ENCODE data around the gene SLC6A17.

DNA sequence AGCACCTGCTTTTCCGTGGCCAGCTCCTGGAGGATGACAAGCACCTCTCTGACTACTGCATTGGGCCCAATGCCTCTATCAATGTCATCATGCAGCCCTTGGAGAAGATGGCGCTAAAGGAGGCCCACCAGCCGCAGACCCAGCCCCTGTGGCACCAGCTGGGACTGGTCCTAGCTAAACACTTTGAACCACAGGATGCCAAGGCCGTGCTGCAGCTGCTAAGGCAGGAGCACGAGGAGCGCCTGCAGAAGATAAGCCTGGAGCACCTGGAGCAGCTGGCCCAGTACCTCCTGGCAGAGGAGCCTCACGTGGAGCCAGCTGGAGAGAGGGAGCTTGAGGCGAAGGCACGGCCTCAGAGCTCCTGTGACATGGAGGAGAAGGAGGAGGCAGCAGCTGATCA lies 37.6 kb upstream of the SLC6A17 start:
- TF ChIP-seq, protein P1, sequence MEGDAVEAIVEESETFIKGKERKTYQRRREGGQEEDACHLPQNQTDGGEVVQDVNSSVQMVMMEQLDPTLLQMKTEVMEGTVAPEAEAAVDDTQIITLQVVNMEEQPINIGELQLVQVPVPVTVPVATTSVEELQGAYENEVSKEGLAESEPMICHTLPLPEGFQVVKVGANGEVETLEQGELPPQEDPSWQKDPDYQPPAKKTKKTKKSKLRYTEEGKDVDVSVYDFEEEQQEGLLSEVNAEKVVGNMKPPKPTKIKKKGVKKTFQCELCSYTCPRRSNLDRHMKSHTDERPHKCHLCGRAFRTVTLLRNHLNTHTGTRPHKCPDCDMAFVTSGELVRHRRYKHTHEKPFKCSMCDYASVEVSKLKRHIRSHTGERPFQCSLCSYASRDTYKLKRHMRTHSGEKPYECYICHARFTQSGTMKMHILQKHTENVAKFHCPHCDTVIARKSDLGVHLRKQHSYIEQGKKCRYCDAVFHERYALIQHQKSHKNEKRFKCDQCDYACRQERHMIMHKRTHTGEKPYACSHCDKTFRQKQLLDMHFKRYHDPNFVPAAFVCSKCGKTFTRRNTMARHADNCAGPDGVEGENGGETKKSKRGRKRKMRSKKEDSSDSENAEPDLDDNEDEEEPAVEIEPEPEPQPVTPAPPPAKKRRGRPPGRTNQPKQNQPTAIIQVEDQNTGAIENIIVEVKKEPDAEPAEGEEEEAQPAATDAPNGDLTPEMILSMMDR (IDR thresholded peaks at IDR 0.05) = no peak
- TF ChIP-seq POLR2A (IDR thresholded peaks at IDR 0.05) = no peak

Measured in adrenal gland (tissue), 5 donors.